SK-N-MC (cell line): Measurements from ENCODE around the gene ADD1.

ENCODE experiments used
- EZH2 ChIP-seq: fragments of 200-600 bp; sonication (generic); IDR thresholded peaks from one replicate; pipeline ENCODE4 v1.6.1; 2017; ENCODE audit warnings: antibody characterized with exemption
- POLR2AphosphoS5 ChIP-seq: IDR thresholded peaks from 2 replicates; pipeline ENCODE4 v1.6.1; 2012; ENCODE audit warnings: mild to moderate bottlenecking, low read depth, low read length, borderline replicate concordance

- TF ChIP-seq POLR2AphosphoS5 (no peak), EZH2 (no peak)
These were observed 39.8 kb upstream of the ADD1 start for GRCh38 chr4:2803624-2804448.
